ENCODE data around the gene CDC42EP2. TPM values are rescaled to one million over a fixed set of nuclear protein-coding genes. Genes with fewer than 3 reads are reported as not detected.
"Not testable (repeated sequence)": the region's sequence is repeated elsewhere in the genome, so short reads cannot be mapped to it uniquely, and the experiment has no call there.

Gene CDC42EP2
- total RNA-seq, 6 donors from 2014 or later = 7.7 to 45.2 (median 14.6) TPM

GRCh38 chr11:65327021-65327420 is 12.4 kb downstream of the CDC42EP2 start:
- DNase-seq (no peak), ATAC-seq (ENCODE audit: low FRiP score in 2 of 2) (no peak)
- no peak overlapping the region for H3K27ac ChIP-seq
- no peak overlapping the region for H3K4me3 ChIP-seq
- TF ChIP-seq POLR2A (IDR thresholded peaks at IDR 0.05) (no peak), EP300 (IDR thresholded peaks at IDR 0.05) (no peak), POLR2AphosphoS5 (IDR thresholded peaks at IDR 0.05) (no peak), CTCF (IDR thresholded peaks at IDR 0.05) (no peak)
- H3K36me3 ChIP-seq = peaks cover 0 to 14% (median 8%) of the 10 kb centered on the region in 4 donors
- H3K9me3 ChIP-seq = no peaks in the 10 kb centered on the region
- H3K4me1 ChIP-seq = peaks cover 4 to 21% (median 12%) of the 10 kb centered on the region in 4 donors
- H3K27me3 ChIP-seq = no peaks in the 10 kb centered on the region
- 84 to 85% methylated on average over 8 of the region's 8 CpGs for WGBS, 2 donors

- no peaks in the 10 kb centered on the region for H3K36me3 ChIP-seq
- peaks cover 6 to 17% (median 10%) of the 10 kb centered on the region in 4 donors for H3K4me1 ChIP-seq
- peak overlapping the region in 1 of 4 donors; percentile 52 for H3K27ac ChIP-seq
- no peaks in the 10 kb centered on the region for H3K9me3 ChIP-seq
- TF ChIP-seq POLR2AphosphoS5 (IDR thresholded peaks at IDR 0.05) (no peak), EP300 (IDR thresholded peaks at IDR 0.05) (no peak), POLR2A (IDR thresholded peaks at IDR 0.05) (no peak), CTCF (IDR thresholded peaks at IDR 0.05) (no peak)
- no peaks in the 10 kb centered on the region for H3K27me3 ChIP-seq
- DNase-seq (no peak), ATAC-seq (ENCODE audit: low FRiP score in 2 of 2) (no peak)
- H3K4me3 ChIP-seq = no peak overlapping the region
- whole genome bisulfite sequencing, 2 donors = 44 to 46% methylated on average over 2 of the region's 2 CpGs
Observed at GRCh38 chr11:65329478-65329877, 14.8 kb downstream of the CDC42EP2 start.

DNA sequence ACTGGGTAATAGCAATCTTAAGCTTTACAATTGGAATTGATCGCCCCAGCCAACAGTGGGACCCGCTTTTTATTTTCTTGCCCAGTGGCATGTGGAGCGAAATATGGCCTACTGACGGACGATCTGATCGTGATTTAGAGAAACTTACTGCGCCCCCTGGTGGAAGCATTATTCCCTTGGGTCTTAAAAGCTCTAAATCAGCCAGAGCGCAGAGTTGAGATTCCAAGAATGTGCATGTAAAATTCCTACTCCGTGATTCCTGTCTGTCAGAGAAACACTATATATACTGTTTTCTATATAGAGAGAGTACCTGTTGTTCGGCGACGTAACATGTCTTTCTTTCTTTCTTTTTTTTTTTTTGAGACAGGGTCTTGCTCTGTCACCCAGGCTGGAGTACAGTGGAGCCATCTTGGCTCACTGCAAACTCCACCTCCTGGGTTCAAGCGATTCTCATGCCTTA is 15.3 kb downstream of the CDC42EP2 start:
- H3K4me3 ChIP-seq = no peak overlapping the region
- H3K4me1 ChIP-seq = peaks cover 11 to 22% (median 15%) of the 10 kb centered on the region in 4 donors
- peak overlapping the region in 1 of 4 donors; percentile 52 for H3K27ac ChIP-seq
- H3K36me3 ChIP-seq = no peaks in the 10 kb centered on the region
- H3K9me3 ChIP-seq = no peaks in the 10 kb centered on the region
- no peaks in the 10 kb centered on the region for H3K27me3 ChIP-seq
- 8% methylated on average over 13 of the region's 13 CpGs for WGBS, 2 donors
- ATAC-seq (ENCODE audit: low FRiP score in 2 of 2) = peak; percentile 64 to 74
- DNase-seq = peak in 1 of 2 donors; percentile 90
- TF ChIP-seq EP300 (IDR thresholded peaks at IDR 0.05) (no peak), CTCF (IDR thresholded peaks at IDR 0.05) (peak; percentile 67 to 79 (median 73)), POLR2A (IDR thresholded peaks at IDR 0.05) (no peak), POLR2AphosphoS5 (IDR thresholded peaks at IDR 0.05) (peak in 1 of 2 donors; percentile 44)

DNA sequence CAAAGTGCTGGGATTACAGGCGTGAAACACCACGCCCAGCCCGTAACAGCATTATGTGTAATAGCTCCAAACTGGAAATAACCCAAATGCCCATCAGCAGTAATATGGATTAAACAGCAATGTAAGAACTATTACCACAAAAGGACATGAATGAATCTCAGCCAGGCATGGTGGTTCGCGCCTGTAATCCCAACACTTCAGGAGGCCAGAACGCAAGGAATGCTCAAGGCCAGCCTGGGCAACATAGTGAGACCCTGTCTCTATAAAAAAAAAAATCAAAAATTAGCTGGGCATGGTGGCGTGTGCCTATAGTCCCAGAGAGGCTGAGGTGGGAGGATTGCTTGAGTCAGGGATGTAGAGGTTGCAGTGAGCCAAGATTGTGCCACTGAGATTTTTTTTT is 15.9 kb downstream of the CDC42EP2 start:
- Histone ChIP-seq H3K27ac (no peak overlapping the region), H3K4me3 (no peak overlapping the region), H3K27me3 (no peaks in the 10 kb centered on the region), H3K36me3 (no peaks in the 10 kb centered on the region), H3K9me3 (no peaks in the 10 kb centered on the region), H3K4me1 (peaks cover 13 to 27% (median 21%) of the 10 kb centered on the region in 4 donors)
- DNase-seq (no peak), ATAC-seq (ENCODE audit: low FRiP score in 2 of 2) (no peak)
- TF ChIP-seq CTCF (IDR thresholded peaks at IDR 0.05) = no peak
- WGBS, 2 donors = 82 to 83% methylated on average over 7 of the region's 7 CpGs

DNA sequence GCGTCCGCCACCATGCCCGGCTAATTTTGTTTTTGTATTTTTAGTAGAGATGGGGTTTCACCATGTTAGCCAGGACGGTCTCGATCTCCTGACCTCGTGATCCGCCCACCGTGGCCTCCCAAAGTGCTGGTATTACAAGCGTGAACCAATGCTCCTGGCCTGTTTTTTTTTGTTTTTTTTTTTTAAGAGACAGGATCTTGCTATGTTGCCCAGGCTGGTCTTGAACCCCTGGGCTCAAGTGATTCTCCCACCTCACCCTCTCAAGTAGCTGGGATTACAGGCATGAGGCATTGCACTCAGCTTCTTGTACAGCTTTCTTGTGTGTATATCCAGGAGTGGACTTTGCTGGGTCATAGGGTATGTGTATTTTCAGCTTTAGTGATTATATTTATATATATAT is 17.9 kb downstream of the CDC42EP2 start:
- not testable (repeated sequence) for H3K27ac ChIP-seq; H3K4me3 ChIP-seq; H3K9me3 ChIP-seq; H3K27me3 ChIP-seq; DNase-seq; H3K36me3 ChIP-seq; ATAC-seq (ENCODE audit: low FRiP score in 2 of 2)
- peaks cover 13 to 37% (median 23%) of the 10 kb centered on the region in 4 donors for H3K4me1 ChIP-seq
- WGBS, 2 donors = 92 to 95% methylated on average over 9 of the region's 9 CpGs
